Sigmoid colon (tissue), 7 donors: ENCODE measurements around the gene CBL. TPM values are rescaled to one million over a fixed set of nuclear protein-coding genes. Genes with fewer than 3 reads are reported as not detected.

Source experiments
- DNase-seq: peaks from one replicate; pipeline ENCODE4 v3.0.0-alpha.2; 2019
- H3K27ac ChIP-seq, 4 donors: fragments of 200-600 bp; sonication (generic); one replicate each; pipeline ENCODE4 v1.5.1; 2016 to 2019; ENCODE audit warnings: mild to moderate bottlenecking in 1 of 4
- H3K27me3 ChIP-seq, 3 donors: fragments of 200-600 bp; sonication (generic); one replicate each; pipeline ENCODE4 v1.5.1; 2019; ENCODE audit warnings: mild to moderate bottlenecking in 1 of 3
- H3K36me3 ChIP-seq, 4 donors: fragments of 200-600 bp; sonication (generic); one replicate each; pipeline ENCODE4 v1.5.1; 2016 to 2019
- H3K4me1 ChIP-seq, 4 donors: fragments of 200-600 bp; sonication (generic); one replicate each; pipeline ENCODE4 v1.5.1; 2017 to 2019
- H3K4me3 ChIP-seq, 4 donors: fragments of 200-600 bp; sonication (generic); one replicate each; pipeline ENCODE4 v1.5.1; 2017 to 2019; ENCODE audit warnings: mild to moderate bottlenecking in 2 of 4, moderate library complexity in 1 of 4
- H3K9me3 ChIP-seq, 4 donors: fragments of 200-600 bp in 3 of 4; sonication (generic) in 3 of 4; one replicate each; pipeline versions ENCODE4 v1.5.1 to v1.6.1; 2013 to 2019
- CTCF ChIP-seq, 4 experiments: fragments of 450-650 bp in 3 of 4; fragments of 200-600 bp in 1 of 4; IDR thresholded peaks; one replicate each; pipeline ENCODE4 v1.5.1; 2016 to 2019; ENCODE audit warnings: antibody characterized with exemption in 4 of 4, mild to moderate bottlenecking in 3 of 4, moderate library complexity in 2 of 4
- EP300 ChIP-seq, 4 donors: sonication (generic); formaldehyde crosslinking; IDR thresholded peaks; one replicate each; pipeline ENCODE4 v1.6.1; 2017; ENCODE audit warnings: antibody characterized with exemption in 4 of 4
- POLR2A ChIP-seq, 2 donors: fragments of 450-650 bp; IDR thresholded peaks; one replicate each; pipeline ENCODE4 v1.6.1; 2016; ENCODE audit warnings: antibody characterized with exemption in 2 of 2, mild to moderate bottlenecking in 2 of 2, moderate library complexity in 2 of 2
- POLR2AphosphoS5 ChIP-seq, 4 donors: sonication (generic); formaldehyde crosslinking; IDR thresholded peaks; one replicate each; pipeline ENCODE4 v1.6.1; 2017; ENCODE audit warnings: antibody characterized with exemption in 4 of 4
- WGBS, 2 donors: extraction: QIAGEN DNeasy Blood & Tissue Kit; methylation state at CpG; one replicate each; pipeline ENCODE4 v1.1.7; 2013; 5-methylcytosine and 5-hydroxymethylcytosine counted together
- intact Hi-C: fragments of 100-400 bp; cut with DNase I; formaldehyde crosslinking; loops from one replicate; pipeline ENCODE4 v1.15.1; 2023
- polyA plus RNA-seq, 3 donors: library from polyadenylated mRNA; stranded (reverse); fragments of 200-250 nt; gene quantifications; one replicate each; pipeline ENCODE4 v1.2.3, GENCODE V29; 2013
- total RNA-seq, 4 donors: library from RNA; depleted of rRNA; stranded (reverse); fragments of >200 nt; gene quantifications; one replicate each; pipeline ENCODE4 v1.1.0, GENCODE V29; 2016
- donor health status: healthy with polysubstance abuse.
- donor health status: Bipolar disorder and iron deficiency.
- donor health status: healthy.

The CBL gene
- total and polyA plus RNA-seq, 7 donors, result 1.8 to 17.7 (median 11.8) TPM

GRCh38 chr11:119187123-119187892 is 18.8 kb upstream of the CBL start:
- 80 to 87% methylated on average over 21 of the region's 21 CpGs for WGBS, 2 donors
- intact Hi-C loops, result no loop called here

DNA sequence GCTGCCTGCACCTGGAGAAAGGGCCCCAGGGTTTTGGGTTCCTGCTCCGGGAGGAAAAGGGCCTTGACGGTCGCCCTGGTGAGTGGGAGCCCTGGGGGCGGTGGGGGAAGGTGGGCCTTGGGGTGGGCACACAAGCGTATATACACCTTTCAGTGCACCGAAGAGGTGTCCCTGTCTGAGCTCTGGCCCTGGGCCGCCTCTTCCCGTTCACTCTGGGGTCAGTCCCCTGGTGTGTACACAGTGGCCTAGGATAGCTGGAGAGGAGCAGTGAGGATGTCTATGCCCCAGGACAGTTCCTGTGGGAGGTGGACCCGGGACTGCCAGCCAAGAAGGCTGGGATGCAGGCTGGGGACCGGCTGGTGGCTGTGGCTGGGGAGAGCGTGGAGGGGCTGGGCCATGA is 18.1 kb upstream of the CBL start:
- intact Hi-C loops, result no loop called here
- Histone ChIP-seq H3K36me3 (peaks cover 0 to 4% (median 0%) of the 10 kb centered on the region in 4 donors), H3K27me3 (peaks cover 0 to 20% (median 3%) of the 10 kb centered on the region in 3 donors), H3K9me3 (no peaks in the 10 kb centered on the region), H3K4me1 (no peaks in the 10 kb centered on the region), H3K4me3 (no peak overlapping the region), H3K27ac (no peak overlapping the region)
- DNase-seq, result no peak
- 89% methylated on average over 11 of the region's 11 CpGs for WGBS, 2 donors
- no peak for TF ChIP-seq CTCF (IDR thresholded peaks at IDR 0.05)
- TF ChIP-seq POLR2AphosphoS5 (IDR thresholded peaks at IDR 0.05), result no peak
- TF ChIP-seq EP300 (IDR thresholded peaks at IDR 0.05), result no peak
- no peak for TF ChIP-seq POLR2A (IDR thresholded peaks at IDR 0.05)

More at GRCh38 chr11:119187123-119187892, 18.8 kb upstream of the CBL start:
- Histone ChIP-seq H3K4me3 (no peak overlapping the region), H3K4me1 (no peaks in the 10 kb centered on the region), H3K9me3 (no peaks in the 10 kb centered on the region), H3K27me3 (peaks cover 0 to 20% (median 3%) of the 10 kb centered on the region in 3 donors), H3K27ac (no peak overlapping the region), H3K36me3 (peaks cover 0 to 8% (median 0%) of the 10 kb centered on the region in 4 donors)
- no peak for DNase-seq
- no peak for TF ChIP-seq EP300 (IDR thresholded peaks at IDR 0.05)
- no peak for TF ChIP-seq POLR2AphosphoS5 (IDR thresholded peaks at IDR 0.05)
- no peak for TF ChIP-seq CTCF (IDR thresholded peaks at IDR 0.05)
- no peak for TF ChIP-seq POLR2A (IDR thresholded peaks at IDR 0.05)

- DNase-seq, result no peak
- WGBS, 2 donors, result 80 to 83% methylated on average over 8 of the region's 8 CpGs
- no peaks in the 10 kb centered on the region for H3K4me1 ChIP-seq
- no peak overlapping the region for H3K27ac ChIP-seq
- no peak overlapping the region for H3K4me3 ChIP-seq
- peaks cover 0 to 2% (median 0%) of the 10 kb centered on the region in 4 donors for H3K36me3 ChIP-seq
- intact Hi-C loops, result no loop called here
- TF ChIP-seq CTCF (IDR thresholded peaks at IDR 0.05), result no peak
- TF ChIP-seq EP300 (IDR thresholded peaks at IDR 0.05), result no peak
- no peak for TF ChIP-seq POLR2A (IDR thresholded peaks at IDR 0.05)
- TF ChIP-seq POLR2AphosphoS5 (IDR thresholded peaks at IDR 0.05), result no peak
- H3K27me3 ChIP-seq, result peaks cover 0 to 20% (median 3%) of the 10 kb centered on the region in 3 donors
- H3K9me3 ChIP-seq, result no peaks in the 10 kb centered on the region
Observed at GRCh38 chr11:119188887-119189286, 17.3 kb upstream of the CBL start.

DNA sequence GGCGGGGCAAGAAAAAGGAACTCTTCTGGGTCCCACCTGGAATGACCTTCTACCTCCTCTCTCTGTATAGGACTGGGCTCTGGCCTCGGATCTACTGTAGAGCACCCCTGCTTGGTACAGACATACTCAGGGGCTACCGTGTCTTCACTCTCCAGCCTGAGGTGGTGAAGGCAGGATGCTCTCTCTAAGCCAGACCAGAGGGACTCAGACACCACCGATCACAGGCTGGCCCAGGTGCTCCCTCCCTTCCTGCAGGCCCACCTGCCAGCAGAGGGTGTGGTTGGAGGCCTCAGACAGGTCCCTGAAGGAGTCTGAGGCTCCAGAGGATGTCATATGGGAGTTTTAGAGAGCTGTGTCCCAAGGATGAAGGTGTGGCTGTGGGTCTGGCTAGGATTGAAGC is 16.7 kb upstream of the CBL start:
- H3K27me3 ChIP-seq, result peaks cover 0 to 20% (median 3%) of the 10 kb centered on the region in 3 donors
- intact Hi-C loops, result no loop called here
- 39 to 76% methylated on average over 4 of the region's 4 CpGs for WGBS, 2 donors
- no peak for TF ChIP-seq POLR2A (IDR thresholded peaks at IDR 0.05)
- no peak for TF ChIP-seq EP300 (IDR thresholded peaks at IDR 0.05)
- no peak for TF ChIP-seq POLR2AphosphoS5 (IDR thresholded peaks at IDR 0.05)
- no peak for TF ChIP-seq CTCF (IDR thresholded peaks at IDR 0.05)
- DNase-seq, result no peak
- no peaks in the 10 kb centered on the region for H3K4me1 ChIP-seq
- no peak overlapping the region for H3K27ac ChIP-seq
- no peaks in the 10 kb centered on the region for H3K9me3 ChIP-seq
- no peak overlapping the region for H3K4me3 ChIP-seq
- H3K36me3 ChIP-seq, result no peaks in the 10 kb centered on the region
